Stimulated activated CD4-positive, alpha-beta T cell treated with anti-CD3 and anti-CD28 coated beads, Interleukin-12 subunit alpha, Interleukin-12 subunit beta, amount 100 ng/mL, for 48 hours (primary cell): ENCODE results near the gene HIPK3.
"Not testable (repeated sequence)": the region's sequence is repeated elsewhere in the genome, so short reads cannot be mapped to it uniquely, and the experiment has no call there.

Experiments used
- DNase-seq, 3 donors: peaks; one replicate each; pipeline ENCODE4 v3.0.0-alpha.2; 2020; ENCODE audit warnings: low read depth in 2 of 3, low spot score in 1 of 3

Gene HIPK3

GRCh38 chr11:33257160-33257896 is at the start of gene HIPK3:
Gene HIPK3, plus strand, starts transcription at chr11:33257381.
- peak; percentile 56 to 75 (median 56) for DNase-seq

- no peak for DNase-seq
Measured at GRCh38 chr11:33207408-33207985, 49.7 kb upstream of the HIPK3 start.

GRCh38 chr11:33208150-33208549 is 49.0 kb upstream of the HIPK3 start:
- DNase-seq = no peak

- no peak for DNase-seq
Measured at GRCh38 chr11:33211153-33211552, 46.0 kb upstream of the HIPK3 start.

- DNase-seq = no peak
Measured at GRCh38 chr11:33211580-33211979, 45.6 kb upstream of the HIPK3 start.

GRCh38 chr11:33214187-33214586 is 43.0 kb upstream of the HIPK3 start:
- no peak for DNase-seq

GRCh38 chr11:33214767-33215166 is 42.4 kb upstream of the HIPK3 start:
- DNase-seq = no peak

- not testable (repeated sequence) for DNase-seq
Measured at GRCh38 chr11:33216676-33217075, 40.5 kb upstream of the HIPK3 start.

GRCh38 chr11:33222052-33222750 is 35.0 kb upstream of the HIPK3 start:
- DNase-seq = no peak

GRCh38 chr11:33225371-33225770 is 31.8 kb upstream of the HIPK3 start:
- no peak for DNase-seq

GRCh38 chr11:33227578-33228261 is 29.5 kb upstream of the HIPK3 start:
- DNase-seq = no peak

GRCh38 chr11:33234397-33235190 is 22.6 kb upstream of the HIPK3 start:
- DNase-seq = no peak

- no peak for DNase-seq
Measured at GRCh38 chr11:33237039-33237597, 20.1 kb upstream of the HIPK3 start.

GRCh38 chr11:33242575-33242974 is 14.6 kb upstream of the HIPK3 start:
- no peak for DNase-seq

GRCh38 chr11:33243654-33244053 is 13.5 kb upstream of the HIPK3 start:
- not testable (repeated sequence) for DNase-seq

- DNase-seq = no peak
Measured at GRCh38 chr11:33248416-33248971, 8.7 kb upstream of the HIPK3 start.

GRCh38 chr11:33256031-33256812 is 959 bp upstream of the HIPK3 start:
- DNase-seq = no peak

- DNase-seq = no peak
Measured at GRCh38 chr11:33256813-33257159, 395 bp upstream of the HIPK3 start.

- peak; percentile 54 to 63 (median 60) for DNase-seq
Measured at GRCh38 chr11:33257897-33258630, 883 bp downstream of the HIPK3 start.
